Adrenal gland (tissue), 12 donors: Measurements from ENCODE around the gene SOCS2. TPM values are rescaled to one million over a fixed set of nuclear protein-coding genes. Genes with fewer than 3 reads are reported as not detected.
A peak's percentile ranks its signal among the peaks of the same experiment; 100 is the strongest.

Experiments used
- DNase-seq, 7 donors: peaks; one replicate each; pipeline ENCODE4 v3.0.0-alpha.2; 2019 to 2020
- H3K27ac ChIP-seq, 5 donors: fragments of 200-600 bp; sonication (generic) in 4 of 5; 1 replicate in 3 of 5; 2 replicates in 2 of 5; pipeline versions ENCODE4 v1.5.1 to v1.8.0; 2016 to 2020; ENCODE audit warnings: mild to moderate bottlenecking in 1 of 5
- H3K27me3 ChIP-seq: fragments of 200-600 bp; 2 replicates; pipeline ENCODE4 v1.8.0; 2021
- H3K36me3 ChIP-seq, 2 donors: fragments of 200-600 bp; replicated peaks in 1 of 2; 1 replicate in 1 of 2; 2 replicates in 1 of 2; pipeline versions ENCODE4 v1.5.1 to v1.8.0; 2018 to 2022
- H3K4me1 ChIP-seq, 2 donors: fragments of 200-600 bp; replicated peaks in 1 of 2; 1 replicate in 1 of 2; 2 replicates in 1 of 2; pipeline versions ENCODE4 v1.5.1 to v1.8.0; 2018 to 2021
- H3K4me3 ChIP-seq, 4 donors: fragments of 200-600 bp; sonication (generic) in 3 of 4; one replicate each; pipeline ENCODE4 v1.5.1; 2016 to 2018
- H3K9me3 ChIP-seq, 3 donors: fragments of 200-600 bp; sonication (generic) in 1 of 3; replicated peaks in 1 of 3; 1 replicate in 2 of 3; 2 replicates in 1 of 3; pipeline versions ENCODE4 v1.5.1 to v1.8.0; 2016 to 2021
- CTCF ChIP-seq, 6 experiments: fragments of 450-650 bp in 4 of 6; fragments of 200-600 bp in 2 of 6; sonication (generic) in 1 of 6; IDR thresholded peaks; 1 replicate in 5 of 6; 2 replicates in 1 of 6; pipeline versions ENCODE4 v1.5.1 to v1.8.0; 2016 to 2021; ENCODE audit warnings: antibody characterized with exemption in 6 of 6, mild to moderate bottlenecking in 2 of 6, moderate library complexity in 1 of 6
- POLR2A ChIP-seq, 2 donors: fragments of 450-650 bp; IDR thresholded peaks; one replicate each; pipeline ENCODE4 v1.6.1; 2017; ENCODE audit warnings: antibody characterized with exemption in 2 of 2, mild to moderate bottlenecking in 2 of 2, moderate library complexity in 1 of 2
- WGBS, 4 donors: extraction: QIAGEN DNeasy Blood & Tissue Kit in 2 of 4; methylation state at CpG; one replicate each; pipeline versions ENCODE4 v1.1.5 to v1.1.7; 2013 to 2017; 5-methylcytosine and 5-hydroxymethylcytosine counted together
- intact Hi-C, 2 donors: fragments of 100-400 bp; cut with DNase I; formaldehyde crosslinking; loops; one replicate each; pipeline versions ENCODE4 v1.14.1 to v1.15.0; 2022 to 2023
- polyA plus RNA-seq, 3 donors: library from polyadenylated mRNA; stranded (reverse); fragments of 200-250 nt in 2 of 3; fragments of 350-450 nt in 1 of 3; fragmentation: Illumina TruSeq in 1 of 3; extraction: RNeasy Lipid Tissue Mini Kit (QIAGEN cat#74804) in 1 of 3; gene quantifications; one replicate each; pipeline ENCODE4 v1.2.3, GENCODE V29; 2013 to 2014
- total RNA-seq, 9 donors: library from RNA; depleted of rRNA in 4 of 9; stranded (reverse); fragments of >200 nt in 4 of 9; fragments of 120-200 nt in 1 of 9; fragmentation: NEBNext Ultra II Directional in 1 of 9; extraction: Animal tissue kit (Norgen Biotek cat#: 25700) in 1 of 9; gene quantifications; one replicate each; pipeline versions ENCODE4 v1.1.0 to v1.2.4, GENCODE V29; 2013 to 2023
- donor health status: healthy with polysubstance abuse.
- donor health status: Bipolar disorder and iron deficiency.
- donor health status: DM: yes; HTN: yes; CAD: no.
- donor health status: DM: no; HTN: no; CAD: no.
- donor health status: DM: no; HTN: no; CAD: no.
- donor health status: DM: yes; HTN: yes; CAD: no.

SOCS2 gene
- total and polyA plus RNA-seq, 12 donors, result 28.2 to 66.4 (median 43.6) TPM

- TF ChIP-seq CTCF (IDR thresholded peaks at IDR 0.05), result no peak
- TF ChIP-seq POLR2A (IDR thresholded peaks at IDR 0.05), result no peak
- H3K4me3 ChIP-seq, result peak overlapping the region in 2 of 4 donors; percentile 87 to 88
- no peak for DNase-seq
- peak overlapping the region in 3 of 5 donors; percentile 2 to 97 (median 95) for H3K27ac ChIP-seq
- WGBS, 4 donors, result 8 to 13% (median 10%) methylated on average over 6 of the region's 6 CpGs
- H3K36me3 ChIP-seq, result peaks cover 0 to 6% of the 10 kb centered on the region in 2 donors
- H3K27me3 ChIP-seq, result no peaks in the 10 kb centered on the region
- H3K4me1 ChIP-seq, result peaks cover 0 to 10% of the 10 kb centered on the region in 2 donors
- no peaks in the 10 kb centered on the region for H3K9me3 ChIP-seq
- intact Hi-C loops, result loop anchor here (5.0 to 10.0 kb wide), 3 partner anchors 62 to 536 kb away; no protein-coding TSS in a partner anchor
Observed at GRCh38 chr12:93569301-93569655, 3.2 kb upstream of the SOCS2 start.

GRCh38 chr12:93569656-93570551 is 2.6 kb upstream of the SOCS2 start:
- Histone ChIP-seq H3K4me1 (peaks cover 0 to 16% of the 10 kb centered on the region in 2 donors), H3K4me3 (peak overlapping the region; percentile 52 to 88 (median 76)), H3K27ac (peak overlapping the region; percentile 86 to 97 (median 95)), H3K9me3 (no peaks in the 10 kb centered on the region), H3K27me3 (no peaks in the 10 kb centered on the region), H3K36me3 (peaks cover 0 to 5% of the 10 kb centered on the region in 2 donors)
- TF ChIP-seq CTCF (IDR thresholded peaks at IDR 0.05) (peak; percentile 59 to 76 (median 67)), POLR2A (IDR thresholded peaks at IDR 0.05) (no peak)
- WGBS, 4 donors, result 0 to 1% (median 0%) methylated on average over 32 to 60 of the region's 60 CpGs
- intact Hi-C loops, result loop anchor here (5.0 to 10.0 kb wide), 5 partner anchors 63 to 535 kb away; no protein-coding TSS in a partner anchor
- DNase-seq, result peak; percentile 89 to 95 (median 93)

- intact Hi-C loops, result loop anchor here (5.0 to 10.0 kb wide), 2 partner anchors 172 to 174 kb away; no protein-coding TSS in a partner anchor
- H3K36me3 ChIP-seq, result peaks cover 0 to 11% of the 10 kb centered on the region in 2 donors
- peak; percentile 96 to 98 (median 97) for DNase-seq
- WGBS, 4 donors, result 0 to 2% (median 1%) methylated on average over 12 to 97 of the region's 97 CpGs
- H3K27ac ChIP-seq, result peak overlapping the region; percentile 86 to 97 (median 95)
- H3K27me3 ChIP-seq, result no peaks in the 10 kb centered on the region
- H3K4me1 ChIP-seq, result peaks cover 0 to 24% of the 10 kb centered on the region in 2 donors
- peak overlapping the region; percentile 52 to 88 (median 76) for H3K4me3 ChIP-seq
- TF ChIP-seq CTCF (IDR thresholded peaks at IDR 0.05), result no peak
- TF ChIP-seq POLR2A (IDR thresholded peaks at IDR 0.05), result peak; percentile 63 to 94
- no peaks in the 10 kb centered on the region for H3K9me3 ChIP-seq
Observed at GRCh38 chr12:93570552-93571364, 1.7 kb upstream of the SOCS2 start.
